H54 (cell line): ENCODE data around the gene CARMIL1.

ENCODE experiments used
- DNase-seq: peaks from one replicate; pipeline ENCODE4 v3.0.0; 2011; ENCODE audit warnings: low spot score, mixed read lengths; ENCODE audit not compliant: insufficient read length
- FAIRE-seq: peaks from 3 replicates; lab custom pipeline; 2011; peaks lifted over from hg19 to GRCh38; lab: Jason Lieb, UNC
- POLR2A ChIP-seq: IDR thresholded peaks from 2 replicates; pipeline ENCODE4 v1.6.1; 2011; ENCODE audit warnings: low read depth, mild to moderate bottlenecking, low read length

The CARMIL1 gene

DNA sequence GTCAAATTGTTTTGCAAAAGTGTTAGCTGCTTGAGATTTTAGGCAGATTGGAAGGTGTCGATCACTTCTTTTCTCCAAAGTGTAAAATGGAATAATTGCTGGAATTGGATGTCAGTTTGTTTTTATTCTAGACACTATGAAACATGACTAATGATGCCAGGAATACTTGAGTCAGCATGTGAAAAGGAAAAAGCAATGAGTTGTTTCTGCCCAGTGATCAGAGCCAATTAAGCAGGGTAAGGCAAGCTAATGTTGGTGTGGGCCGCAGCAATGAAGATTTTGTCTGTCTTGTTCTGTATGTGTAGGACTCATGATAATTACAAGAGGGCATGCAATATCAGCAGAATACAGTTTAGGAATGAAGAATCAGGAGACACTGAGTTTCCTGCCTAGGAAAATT, 110.3 kb downstream of the CARMIL1 start:
- no peak for DNase-seq
- TF ChIP-seq POLR2A, result no peak
- peak; percentile 91 for FAIRE-seq

DNA sequence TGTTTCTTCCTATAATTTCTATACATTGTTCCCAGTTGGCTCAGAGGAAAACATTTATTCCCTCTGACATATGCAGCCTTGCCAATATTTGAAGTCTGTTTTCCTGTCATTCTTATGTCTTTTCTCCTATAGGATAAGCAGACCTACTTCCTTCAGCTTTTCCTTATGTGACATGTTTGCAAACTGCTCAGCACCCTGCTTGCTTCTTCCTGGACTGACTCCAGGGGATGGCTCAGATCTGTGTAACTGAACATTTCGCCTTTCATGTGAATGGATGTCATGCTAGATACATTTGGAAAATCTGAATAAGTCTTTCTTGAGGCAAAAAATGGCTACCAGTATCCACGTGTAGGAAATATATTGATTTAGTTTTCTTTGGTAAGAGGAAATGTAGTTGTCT, 113.2 kb downstream of the CARMIL1 start:
- TF ChIP-seq POLR2A, result no peak
- no peak for DNase-seq
- FAIRE-seq, result peak; percentile 11

DNA sequence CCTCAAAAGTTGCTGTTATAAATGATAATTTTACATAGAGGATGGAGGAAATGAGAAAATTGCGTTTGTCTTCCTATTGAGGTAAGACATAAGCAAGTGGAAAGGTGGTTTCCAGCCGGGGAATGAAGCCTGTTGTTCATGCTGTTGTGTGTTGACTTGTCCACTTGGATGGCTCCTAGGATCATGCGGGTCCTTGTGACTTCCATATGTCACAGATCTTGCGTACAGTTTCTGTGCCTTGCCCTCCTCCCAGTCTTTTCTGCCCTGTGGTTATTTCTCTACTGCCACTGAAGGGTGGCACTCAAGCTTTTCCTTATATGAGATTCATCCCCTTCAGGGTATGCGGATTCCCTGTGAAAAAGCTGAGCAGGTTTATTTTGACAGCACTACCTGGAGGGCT, 116.6 kb downstream of the CARMIL1 start:
- TF ChIP-seq POLR2A, result no peak
- FAIRE-seq (no peak), DNase-seq (no peak)

DNA sequence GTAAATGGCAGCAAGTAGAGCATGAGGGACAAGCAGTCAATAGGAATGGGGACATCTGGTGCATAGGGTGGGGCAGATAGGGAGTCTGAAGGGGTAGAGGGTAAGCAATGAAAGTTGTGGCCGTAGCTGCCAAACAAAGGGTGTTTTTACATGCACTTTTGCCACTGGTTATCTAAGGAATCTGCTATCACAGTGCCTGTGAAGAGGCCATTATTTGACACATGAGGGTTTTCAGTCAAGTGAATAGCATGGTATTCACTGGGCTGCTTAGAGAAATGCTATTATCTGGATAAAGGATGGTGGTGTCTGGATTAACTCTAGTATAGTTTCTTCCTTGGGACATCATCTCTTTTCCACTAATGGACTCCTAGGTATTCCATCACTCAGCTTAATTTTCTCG, 118.2 kb downstream of the CARMIL1 start:
- FAIRE-seq (no peak), DNase-seq (no peak)

DNA sequence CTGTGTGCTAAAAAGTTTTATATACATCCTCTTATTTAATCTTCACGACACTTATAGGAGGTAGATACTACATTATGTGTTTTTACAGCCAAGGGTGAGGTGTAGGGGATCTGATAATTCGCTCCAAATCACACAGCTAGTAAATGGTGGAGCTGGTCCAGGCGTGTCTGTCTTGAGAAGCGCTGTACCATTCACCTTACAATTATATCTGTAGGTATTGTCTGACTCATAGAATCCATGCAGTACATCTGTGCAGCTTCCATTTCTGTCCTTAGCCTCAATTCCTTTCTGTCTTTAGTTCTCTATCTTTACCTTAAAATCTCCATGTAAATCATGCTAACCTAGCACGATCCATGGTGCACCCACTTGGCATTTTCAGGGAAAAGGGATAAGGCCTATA, 120.7 kb downstream of the CARMIL1 start:
- FAIRE-seq, result no peak
- no peak for TF ChIP-seq POLR2A
- no peak for DNase-seq

More for the DNA sequence above, 118.2 kb downstream of the CARMIL1 start:
- no peak for TF ChIP-seq POLR2A

DNA sequence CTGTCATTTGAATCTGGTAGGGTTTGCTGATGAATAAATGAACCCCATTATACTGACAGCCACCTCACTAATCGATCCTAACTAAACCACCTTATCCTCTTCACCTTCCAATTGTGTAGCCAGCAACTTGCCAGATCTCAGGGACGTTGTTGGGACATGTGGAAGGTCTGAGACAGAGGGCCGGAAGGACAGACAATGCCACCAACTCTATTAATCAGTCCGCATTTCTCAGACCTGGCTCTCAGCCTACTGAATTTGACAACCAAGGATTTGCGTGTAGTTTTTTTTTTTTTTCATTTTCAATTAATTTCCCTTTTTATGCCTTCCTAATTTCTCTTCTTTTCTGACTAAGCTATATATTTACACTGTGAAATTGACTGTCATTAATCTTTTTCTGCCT, 122.5 kb downstream of the CARMIL1 start:
- DNase-seq (no peak), FAIRE-seq (no peak)
- no peak for TF ChIP-seq POLR2A

DNA sequence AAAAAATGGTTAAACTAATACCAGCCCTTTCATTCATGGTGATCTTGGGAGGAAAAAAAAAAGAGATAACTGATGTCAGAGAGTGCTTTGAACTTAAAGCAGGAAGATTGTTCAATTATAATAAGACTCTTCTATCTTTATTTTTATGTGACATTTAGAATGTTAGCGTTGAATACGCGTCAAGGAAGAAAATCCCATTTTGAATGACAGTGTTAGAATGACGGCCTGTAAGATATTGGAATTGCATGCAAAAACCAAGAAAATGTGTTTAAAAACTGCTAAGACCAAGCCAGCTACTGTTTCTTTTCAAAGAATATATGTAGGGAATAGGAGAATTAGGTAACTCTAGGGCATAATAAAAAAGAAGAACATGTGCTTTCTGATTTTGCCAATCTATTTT, 123.0 kb downstream of the CARMIL1 start:
- no peak for TF ChIP-seq POLR2A
- no peak for FAIRE-seq
- no peak for DNase-seq

DNA sequence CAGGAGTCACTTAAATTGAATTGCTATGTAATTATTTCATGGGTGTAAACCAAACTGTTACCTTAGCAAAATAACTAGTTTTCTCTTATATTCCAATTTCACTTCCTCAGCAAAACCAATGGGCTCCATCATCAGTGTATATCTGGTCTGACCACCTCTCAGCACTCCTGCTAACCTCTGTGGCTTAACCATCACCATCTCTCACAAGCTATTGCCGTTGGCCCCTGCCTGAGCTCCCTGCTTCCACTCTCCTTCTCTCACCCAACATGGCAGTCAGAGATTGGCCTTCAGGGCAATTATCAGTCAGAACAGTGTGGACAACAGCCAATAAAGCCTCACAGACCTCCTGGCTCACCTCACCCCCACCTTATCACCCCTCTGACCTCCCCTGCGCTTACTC, 124.0 kb downstream of the CARMIL1 start:
- DNase-seq, result no peak
- TF ChIP-seq POLR2A, result no peak
- FAIRE-seq, result no peak

DNA sequence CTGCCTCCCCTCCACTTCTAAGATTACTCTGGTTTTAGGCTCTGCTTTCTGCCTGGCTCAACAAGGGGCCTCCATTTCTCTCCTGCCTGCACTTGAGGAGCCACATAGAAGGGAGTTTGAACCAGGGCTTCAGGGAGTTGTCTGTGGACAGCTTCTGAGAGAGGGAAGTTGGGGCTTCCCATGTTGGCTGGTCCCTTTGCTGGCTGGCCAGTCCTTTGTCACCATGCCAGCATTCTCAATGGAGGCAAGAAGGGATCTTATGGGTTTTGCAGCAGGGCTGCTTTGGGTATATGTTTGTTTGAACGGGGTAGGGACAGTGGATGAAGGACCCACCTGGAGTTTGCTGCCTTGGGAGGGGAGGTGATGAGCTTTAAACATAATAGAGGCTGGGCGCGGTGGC, 124.9 kb downstream of the CARMIL1 start:
- no peak for TF ChIP-seq POLR2A
- FAIRE-seq (no peak), DNase-seq (no peak)

DNA sequence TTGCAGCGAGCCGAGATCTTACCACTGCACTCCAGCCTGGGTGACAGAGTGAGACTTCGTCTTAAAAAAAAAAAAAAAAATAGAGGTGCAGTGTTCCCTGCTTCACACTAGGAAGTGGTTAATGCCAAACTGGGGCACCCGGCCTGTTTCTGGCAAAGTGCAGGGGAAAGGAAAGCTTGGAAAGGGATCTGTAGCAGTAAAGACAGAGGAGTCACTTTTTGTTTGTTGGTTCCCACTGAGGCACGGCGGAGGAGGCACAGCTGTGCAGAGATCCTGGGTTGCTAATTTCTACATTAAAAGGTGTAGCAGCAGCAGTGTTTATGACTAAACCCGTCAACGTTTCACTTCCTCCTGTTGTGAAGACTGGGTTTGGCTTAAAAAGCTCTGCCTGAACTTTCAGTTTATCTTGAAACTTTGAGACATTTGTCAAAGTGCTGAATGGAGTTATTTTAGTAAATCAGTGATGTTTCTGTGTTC, 125.6 kb downstream of the CARMIL1 start:
- TF ChIP-seq POLR2A, result no peak
- FAIRE-seq, result no peak
- DNase-seq, result no peak

DNA sequence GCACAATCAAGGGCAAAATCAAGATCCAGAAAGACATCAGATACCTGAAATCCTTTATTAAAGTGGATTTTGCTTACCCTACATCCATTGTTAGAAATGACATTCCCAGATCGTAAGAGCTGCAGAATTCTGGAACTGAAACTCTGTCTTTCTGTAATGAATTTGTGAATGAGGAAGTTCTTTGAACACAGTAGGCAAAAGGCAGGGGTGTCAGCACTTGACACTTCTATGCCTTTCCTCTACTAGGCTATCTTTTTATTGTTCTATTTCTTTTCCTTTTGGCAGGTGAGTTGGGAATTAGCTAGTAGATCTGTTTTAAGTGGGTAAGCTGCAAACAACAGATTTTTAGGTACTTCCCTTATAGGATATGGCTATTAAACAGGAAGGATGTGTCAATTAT, 126.3 kb downstream of the CARMIL1 start:
- TF ChIP-seq POLR2A, result no peak
- FAIRE-seq (no peak), DNase-seq (no peak)

DNA sequence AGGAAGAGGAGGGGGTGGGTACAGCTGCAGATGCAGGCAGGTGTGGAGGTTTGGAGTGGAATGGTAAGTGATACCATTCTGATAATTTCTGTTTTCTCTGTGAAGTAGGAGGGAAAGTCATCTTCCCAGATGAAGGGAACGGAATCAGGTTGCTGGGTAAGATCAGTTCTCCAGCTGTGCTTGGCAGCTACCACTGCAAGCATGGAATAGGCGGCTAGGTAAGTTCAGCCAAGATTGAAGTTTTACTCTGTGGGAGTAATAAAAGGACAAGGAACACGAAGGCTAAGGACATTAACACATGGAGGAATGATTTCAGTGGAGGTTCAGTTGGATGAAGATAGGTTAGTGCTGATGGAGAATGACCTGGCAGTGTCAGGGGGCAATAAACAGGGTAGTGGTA, 128.3 kb downstream of the CARMIL1 start:
- no peak for DNase-seq
- FAIRE-seq, result no peak
- TF ChIP-seq POLR2A, result no peak

DNA sequence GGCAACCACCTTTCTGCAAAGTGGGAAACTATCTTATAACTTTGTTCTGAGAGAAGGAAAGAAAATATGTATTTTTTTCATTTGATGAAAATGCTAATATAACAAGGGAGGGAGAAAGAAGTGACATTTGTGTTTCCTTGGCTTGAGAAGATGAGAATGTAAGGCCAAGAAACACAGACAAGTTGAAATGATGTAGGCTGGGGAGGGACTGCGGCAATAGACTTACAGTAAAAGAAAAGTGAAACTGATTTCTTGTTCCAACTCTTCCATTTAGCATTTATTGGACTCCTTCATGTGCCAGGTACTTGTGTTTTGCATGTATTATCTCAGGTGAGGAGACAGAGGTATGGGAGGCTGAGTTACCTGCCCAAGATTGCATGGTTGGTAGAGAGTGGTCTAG, 130.9 kb downstream of the CARMIL1 start:
- FAIRE-seq, result no peak
- no peak for DNase-seq
- no peak for TF ChIP-seq POLR2A

DNA sequence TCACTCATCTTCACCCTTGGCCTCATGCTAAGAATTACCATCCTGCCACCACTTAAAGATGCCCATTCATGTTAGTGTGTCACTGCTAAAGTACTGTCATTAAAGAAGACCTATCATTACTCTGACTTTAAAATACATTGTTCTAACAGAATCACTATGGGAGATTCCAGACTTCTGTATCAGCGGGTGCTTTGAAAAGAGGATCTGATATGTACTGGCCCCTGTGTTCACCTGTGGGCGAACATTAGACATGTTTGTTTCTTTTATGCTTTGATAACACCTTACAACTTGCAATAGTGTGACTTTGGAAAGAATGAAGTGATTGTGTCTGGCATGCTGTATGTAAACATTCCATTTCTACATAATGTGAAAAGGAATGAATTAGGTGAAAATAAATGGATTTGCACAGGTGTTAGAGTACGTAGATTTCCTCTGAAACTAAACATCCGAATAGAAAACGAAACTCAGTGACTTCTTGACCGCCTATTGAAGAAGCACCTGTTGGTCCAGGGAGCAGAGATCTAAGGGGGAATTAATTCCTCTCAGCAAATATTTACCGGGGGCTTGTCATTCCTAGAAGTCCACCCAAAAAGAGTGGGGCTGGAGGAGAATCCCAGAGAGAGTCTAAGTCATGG, 132.3 kb downstream of the CARMIL1 start:
- no peak for DNase-seq
- TF ChIP-seq POLR2A, result no peak
- FAIRE-seq, result no peak

DNA sequence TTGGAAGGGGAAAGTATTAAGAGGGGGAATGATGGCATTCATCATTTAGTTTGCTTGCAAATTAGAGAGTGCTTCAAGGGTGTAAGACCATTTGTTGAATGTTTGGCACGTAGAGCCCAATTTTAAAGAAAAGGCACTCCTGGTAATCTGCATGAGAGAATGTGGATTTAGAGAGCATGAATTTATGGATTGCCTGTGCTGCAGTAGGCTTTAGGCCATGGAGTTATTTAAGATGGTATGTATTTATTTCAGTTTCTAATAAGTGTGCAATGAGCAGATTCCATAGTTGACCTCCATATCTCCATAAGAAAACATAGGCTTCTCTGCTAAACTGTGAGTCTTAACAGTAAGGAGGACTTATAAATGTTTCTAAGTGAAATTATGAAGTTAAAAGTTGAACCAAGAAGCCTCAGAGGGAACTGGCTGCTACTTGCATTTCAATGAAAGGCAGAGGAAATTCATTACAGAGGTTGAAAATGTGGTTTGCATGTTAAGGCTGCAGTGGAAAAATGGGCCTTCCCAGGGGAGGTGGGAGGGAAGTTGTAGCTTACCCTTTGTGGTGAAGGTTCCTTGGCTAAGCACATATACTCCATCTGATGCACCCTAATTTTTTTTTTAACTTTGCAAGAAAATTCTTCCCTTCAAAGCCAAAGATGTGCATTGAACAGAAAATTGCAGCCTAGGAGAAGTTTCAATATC, 134.2 kb downstream of the CARMIL1 start:
- no peak for FAIRE-seq
- TF ChIP-seq POLR2A, result no peak
- no peak for DNase-seq
